Right lobe of liver (tissue), 6 donors: ENCODE measurements around the gene GDPD4. TPM values are rescaled to one million over a fixed set of nuclear protein-coding genes. Genes with fewer than 3 reads are reported as not detected.

Experiments used
- ATAC-seq, 4 donors: fragments of 200-7000 bp; cut with Tn5 transposase; one replicate each; pipeline ENCODE4 v1.9.1; 2020; ENCODE audit warnings: mild to moderate bottlenecking in 4 of 4, moderate library complexity in 4 of 4
- DNase-seq, 3 donors: peaks; one replicate each; pipeline ENCODE4 v3.0.0-alpha.2; 2020
- H3K27ac ChIP-seq, 3 donors: fragments of 200-600 bp; one replicate each; pipeline ENCODE4 v1.8.0; 2022
- H3K27me3 ChIP-seq, 2 donors: fragments of 200-600 bp; one replicate each; pipeline ENCODE4 v1.8.0; 2022
- H3K36me3 ChIP-seq, 4 donors: fragments of 200-600 bp; sonication (generic) in 1 of 4; one replicate each; pipeline versions ENCODE4 v1.5.1 to v1.8.0; 2017 to 2022; ENCODE audit warnings: control low read depth in 1 of 4
- H3K4me1 ChIP-seq, 4 donors: fragments of 200-600 bp; sonication (generic) in 1 of 4; one replicate each; pipeline versions ENCODE4 v1.5.1 to v1.8.0; 2017 to 2022; ENCODE audit warnings: control low read depth in 1 of 4
- H3K4me3 ChIP-seq, 3 donors: fragments of 200-600 bp; one replicate each; pipeline ENCODE4 v1.8.0; 2022
- H3K9me3 ChIP-seq, 4 donors: fragments of 200-600 bp; sonication (generic) in 1 of 4; one replicate each; pipeline versions ENCODE4 v1.5.1 to v1.8.0; 2017 to 2022; ENCODE audit warnings: control low read depth in 1 of 4
- CTCF ChIP-seq, 4 donors: fragments of 200-600 bp in 3 of 4; fragments of 450-650 bp in 1 of 4; IDR thresholded peaks; one replicate each; pipeline versions ENCODE4 v1.5.1 to v1.8.0; 2016 to 2022; ENCODE audit warnings: antibody characterized with exemption in 4 of 4, mild to moderate bottlenecking in 2 of 4
- POLR2A ChIP-seq: fragments of 450-650 bp; IDR thresholded peaks from one replicate; pipeline ENCODE4 v1.6.1; 2017; ENCODE audit warnings: antibody characterized with exemption, mild to moderate bottlenecking
- WGBS: methylation state at CpG from one replicate; pipeline ENCODE4 v1.1.6; 2018; ENCODE audit warnings: low coverage, low lambda C conversion rate; ENCODE audit not compliant: insufficient coverage; ENCODE audit errors: missing lambda C conversion rate; 5-methylcytosine and 5-hydroxymethylcytosine counted together
- intact Hi-C, 2 donors: fragments of 100-400 bp; cut with DNase I; formaldehyde crosslinking; loops; one replicate each; pipeline versions ENCODE4 v1.11.2 to v1.14.1; 2022
- total RNA-seq, 6 experiments: library from RNA; depleted of rRNA in 2 of 6; stranded (reverse); fragments of >200 nt in 2 of 6; fragmentation: NEBNext Ultra II Directional in 3 of 6; extraction: Animal tissue kit (Norgen Biotek cat#: 25700) in 3 of 6; gene quantifications; one replicate each; pipeline versions ENCODE4 v1.1.0 to v1.2.4, GENCODE V29; 2016 to 2023
- donor health status: DM: no; HTN: yes; CAD: no.
- donor health status: DM: no; HTN: no; CAD: no.
- donor health status: DM: no; HTN: no; CAD: no.
- donor health status: DM: no; HTN: yes; CAD: no.
- donor health status: DM: no; HTN: yes; CAD: no.

The GDPD4 gene
- total RNA-seq, 6 experiments from 2014 or later, result 0.29 to 0.53 (median 0.44) TPM; not detected in 2

DNA sequence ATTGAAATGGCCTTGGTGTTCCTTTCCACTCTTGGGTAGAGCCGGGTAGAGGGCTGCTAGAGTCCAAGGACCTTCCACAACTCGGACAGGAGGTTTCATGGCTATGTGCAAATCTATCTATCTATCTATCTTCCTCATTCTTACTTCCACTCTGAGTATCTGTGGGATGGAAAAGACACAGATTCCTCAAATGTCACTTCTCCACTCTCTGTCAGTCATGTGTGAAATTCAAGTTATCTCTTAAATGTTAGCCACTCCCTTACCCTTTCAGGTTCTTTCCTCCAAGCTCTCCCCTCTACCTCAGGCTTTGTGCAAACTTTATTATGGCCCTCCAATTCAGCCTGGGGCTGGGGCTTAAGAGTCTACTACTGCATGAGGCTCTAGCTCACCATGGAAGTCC, 84.3 kb downstream of the GDPD4 start:
- H3K36me3 ChIP-seq, result peaks cover 0 to 29% (median 2%) of the 10 kb centered on the region in 4 donors
- no peak overlapping the region for H3K4me3 ChIP-seq
- H3K27ac ChIP-seq, result no peak overlapping the region
- H3K27me3 ChIP-seq, result no peaks in the 10 kb centered on the region
- no CpG with 5 or more reads among the region's 2 CpGs for WGBS
- H3K9me3 ChIP-seq, result no peaks in the 10 kb centered on the region
- ATAC-seq (no peak), DNase-seq (no peak)
- intact Hi-C loops, result no loop called here
- H3K4me1 ChIP-seq, result no peaks in the 10 kb centered on the region
- TF ChIP-seq CTCF (IDR thresholded peaks at IDR 0.05), result no peak
- TF ChIP-seq POLR2A, result no peak

DNA sequence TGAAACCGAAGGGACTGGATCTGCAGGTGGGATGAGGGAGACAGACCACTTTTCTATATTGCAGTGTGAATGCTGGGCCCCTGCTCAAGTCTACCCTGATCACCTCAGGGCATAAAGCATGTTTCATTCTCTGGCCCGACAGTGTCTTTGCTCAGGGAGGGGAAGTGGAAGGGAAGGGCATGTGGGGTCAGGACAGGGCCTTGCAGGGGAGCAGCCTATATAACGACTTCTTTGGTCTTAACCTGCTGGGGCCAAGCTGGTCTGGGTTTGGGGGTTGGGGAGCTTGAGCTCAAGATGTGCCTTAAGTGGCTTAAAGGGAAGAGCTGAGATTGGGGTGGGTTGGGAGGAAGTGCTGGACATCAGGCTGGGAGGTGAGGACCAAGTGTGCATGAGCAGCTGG, 86.4 kb downstream of the GDPD4 start:
- 95% methylated on average over 2 of the region's 3 CpGs for WGBS
- Histone ChIP-seq H3K9me3 (no peaks in the 10 kb centered on the region), H3K27me3 (no peaks in the 10 kb centered on the region), H3K27ac (no peak overlapping the region), H3K4me1 (no peaks in the 10 kb centered on the region), H3K36me3 (peaks cover 0 to 38% (median 2%) of the 10 kb centered on the region in 4 donors), H3K4me3 (no peak overlapping the region)
- ATAC-seq, result no peak
- DNase-seq, result no peak
- intact Hi-C loops, result no loop called here
- TF ChIP-seq CTCF (IDR thresholded peaks at IDR 0.05) (no peak), POLR2A (no peak)

DNA sequence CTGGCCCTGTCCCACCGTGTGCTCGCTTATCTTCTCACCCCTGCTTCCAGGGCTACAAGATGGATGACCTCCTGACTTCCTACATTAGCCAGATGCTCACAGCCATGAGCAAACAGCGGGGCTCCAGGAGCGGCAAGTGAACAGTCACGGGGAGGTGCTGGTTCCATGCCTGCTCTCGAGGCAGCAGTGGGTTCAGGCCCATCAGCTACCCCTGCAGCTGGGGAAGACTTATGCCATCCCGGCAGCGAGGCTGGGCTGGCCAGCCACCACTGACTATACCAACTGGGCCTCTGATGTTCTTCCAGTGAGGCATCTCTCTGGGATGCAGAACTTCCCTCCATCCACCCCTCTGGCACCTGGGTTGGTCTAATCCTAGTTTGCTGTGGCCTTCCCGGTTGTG, 86.9 kb downstream of the GDPD4 start:
- H3K4me1 ChIP-seq, result no peaks in the 10 kb centered on the region
- DNase-seq, result no peak
- H3K36me3 ChIP-seq, result peaks cover 0 to 38% (median 2%) of the 10 kb centered on the region in 4 donors

GRCh38 chr11:77213589-77214428, 87.7 kb downstream of the GDPD4 start:
- Histone ChIP-seq H3K27ac (no peak overlapping the region), H3K27me3 (no peaks in the 10 kb centered on the region), H3K4me3 (no peak overlapping the region), H3K4me1 (no peaks in the 10 kb centered on the region), H3K36me3 (peaks cover 0 to 39% (median 2%) of the 10 kb centered on the region in 4 donors), H3K9me3 (no peaks in the 10 kb centered on the region)
- no peak for DNase-seq
- intact Hi-C loops, result no loop called here
- WGBS, result 73% methylated on average over 5 of the region's 18 CpGs
- TF ChIP-seq POLR2A (no peak), CTCF (IDR thresholded peaks at IDR 0.05) (no peak)
- ATAC-seq, result no peak

More for the DNA sequence above, 86.9 kb downstream of the GDPD4 start:
- WGBS, result no CpG with 5 or more reads among the region's 9 CpGs
- no peak for ATAC-seq
- intact Hi-C loops, result no loop called here
- TF ChIP-seq POLR2A (no peak), CTCF (IDR thresholded peaks at IDR 0.05) (no peak)
- no peak overlapping the region for H3K4me3 ChIP-seq
- H3K27ac ChIP-seq, result no peak overlapping the region
- no peaks in the 10 kb centered on the region for H3K9me3 ChIP-seq
- no peaks in the 10 kb centered on the region for H3K27me3 ChIP-seq
